Thymus (tissue), 11 donors: ENCODE data around the gene ARHGAP15. TPM values are rescaled to one million over a fixed set of nuclear protein-coding genes. Genes with fewer than 3 reads are reported as not detected.

ENCODE experiments used
- DNase-seq, 9 donors: peaks; one replicate each; pipeline ENCODE4 v3.0.0-alpha.2; 2013; ENCODE audit warnings: low spot score in 9 of 9, low read depth in 6 of 9, missing footprints in 1 of 9
- H3K27ac ChIP-seq, 2 donors: one replicate each; pipeline ENCODE4 v1.5.1; 2013; ENCODE audit warnings: control low read depth in 1 of 2, low read depth in 1 of 2, low read length in 1 of 2, mild to moderate bottlenecking in 1 of 2, moderate library complexity in 1 of 2
- H3K27me3 ChIP-seq, 2 donors: one replicate each; pipeline ENCODE4 v1.5.1; 2013; ENCODE audit warnings: low read length in 1 of 2; ENCODE audit not compliant: control insufficient read depth in 2 of 2, insufficient read depth in 1 of 2
- H3K36me3 ChIP-seq, 2 donors: one replicate each; pipeline ENCODE4 v1.5.1; 2013; ENCODE audit warnings: low read length in 1 of 2, mild to moderate bottlenecking in 1 of 2, moderate library complexity in 1 of 2; ENCODE audit not compliant: control insufficient read depth in 2 of 2, insufficient read depth in 2 of 2
- H3K4me1 ChIP-seq, 2 donors: one replicate each; pipeline ENCODE4 v1.5.1; 2013; ENCODE audit warnings: low read length in 2 of 2; ENCODE audit not compliant: control insufficient read depth in 2 of 2, insufficient read depth in 2 of 2
- H3K4me3 ChIP-seq, 2 donors: one replicate each; pipeline ENCODE4 v1.5.1; 2013; ENCODE audit warnings: low read length in 2 of 2, control low read depth in 1 of 2, mild to moderate bottlenecking in 1 of 2
- H3K9me3 ChIP-seq, 2 donors: one replicate each; pipeline ENCODE4 v1.5.1; 2013; ENCODE audit warnings: low read length in 1 of 2, mild to moderate bottlenecking in 1 of 2; ENCODE audit not compliant: control insufficient read depth in 2 of 2, insufficient read depth in 1 of 2
- WGBS: extraction: QIAGEN DNeasy Blood & Tissue Kit; methylation state at CpG from one replicate; pipeline ENCODE4 v1.1.7; 2013; 5-methylcytosine and 5-hydroxymethylcytosine counted together
- polyA plus RNA-seq: library from polyadenylated mRNA; stranded (reverse); fragments of 200-250 nt; gene quantifications from one replicate; pipeline ENCODE4 v1.2.3, GENCODE V29; 2013
- total RNA-seq: library from RNA; stranded (reverse); fragments of 120-200 nt; gene quantifications from one replicate; pipeline ENCODE4 v1.2.4, GENCODE V29; 2013
- donor health status: healthy.

ARHGAP15 gene
- total and polyA plus RNA-seq, 2 donors, result 55.8 to 182 TPM

- H3K27ac ChIP-seq, result peak overlapping the region in 1 of 2 donors; percentile 25
- WGBS, result 68% methylated on average over 1 of the region's 1 CpG
- no peaks in the 10 kb centered on the region for H3K4me1 ChIP-seq
- H3K4me3 ChIP-seq, result no peak overlapping the region
- DNase-seq, result no peak
- H3K27me3 ChIP-seq, result no peaks in the 10 kb centered on the region
- peaks cover 3 to 43% of the 10 kb centered on the region in 2 donors for H3K36me3 ChIP-seq
- H3K9me3 ChIP-seq, result no peaks in the 10 kb centered on the region
These were observed 88.4 kb downstream of the ARHGAP15 start for GRCh38 chr2:143217512-143218115.

GRCh38 chr2:143218621-143219020 is 89.4 kb downstream of the ARHGAP15 start:
- no peaks in the 10 kb centered on the region for H3K27me3 ChIP-seq
- WGBS, result 98% methylated on average over 6 of the region's 6 CpGs
- H3K27ac ChIP-seq, result no peak overlapping the region
- peaks cover 3 to 43% of the 10 kb centered on the region in 2 donors for H3K36me3 ChIP-seq
- no peak overlapping the region for H3K4me3 ChIP-seq
- DNase-seq, result no peak
- H3K9me3 ChIP-seq, result no peaks in the 10 kb centered on the region
- H3K4me1 ChIP-seq, result no peaks in the 10 kb centered on the region

GRCh38 chr2:143219266-143219665 is 90.0 kb downstream of the ARHGAP15 start:
- H3K4me3 ChIP-seq, result no peak overlapping the region
- DNase-seq, result no peak
- H3K36me3 ChIP-seq, result peaks cover 3 to 48% of the 10 kb centered on the region in 2 donors
- no peaks in the 10 kb centered on the region for H3K27me3 ChIP-seq
- H3K9me3 ChIP-seq, result no peaks in the 10 kb centered on the region
- no peaks in the 10 kb centered on the region for H3K4me1 ChIP-seq
- 98% methylated on average over 3 of the region's 3 CpGs for WGBS
- H3K27ac ChIP-seq, result no peak overlapping the region

- no peak overlapping the region for H3K4me3 ChIP-seq
- no peaks in the 10 kb centered on the region for H3K4me1 ChIP-seq
- H3K9me3 ChIP-seq, result no peaks in the 10 kb centered on the region
- DNase-seq, result no peak
- H3K36me3 ChIP-seq, result peaks cover 3 to 32% of the 10 kb centered on the region in 2 donors
- WGBS, result 98% methylated on average over 1 of the region's 1 CpG
- no peak overlapping the region for H3K27ac ChIP-seq
- no peaks in the 10 kb centered on the region for H3K27me3 ChIP-seq
These were observed 94.3 kb downstream of the ARHGAP15 start for GRCh38 chr2:143223556-143223955.

GRCh38 chr2:143225931-143226330 is 96.7 kb downstream of the ARHGAP15 start:
- no peak overlapping the region for H3K4me3 ChIP-seq
- peaks cover 8 to 36% of the 10 kb centered on the region in 2 donors for H3K36me3 ChIP-seq
- H3K4me1 ChIP-seq, result no peaks in the 10 kb centered on the region
- H3K27ac ChIP-seq, result no peak overlapping the region
- H3K9me3 ChIP-seq, result no peaks in the 10 kb centered on the region
- 97% methylated on average over 4 of the region's 4 CpGs for WGBS
- no peaks in the 10 kb centered on the region for H3K27me3 ChIP-seq
- no peak for DNase-seq

- DNase-seq, result no peak
- no peaks in the 10 kb centered on the region for H3K4me1 ChIP-seq
- H3K27me3 ChIP-seq, result no peaks in the 10 kb centered on the region
- WGBS, result 96% methylated on average over 5 of the region's 5 CpGs
- H3K4me3 ChIP-seq, result no peak overlapping the region
- no peak overlapping the region for H3K27ac ChIP-seq
- H3K9me3 ChIP-seq, result no peaks in the 10 kb centered on the region
- H3K36me3 ChIP-seq, result peaks cover 14 to 44% of the 10 kb centered on the region in 2 donors
These were observed 97.7 kb downstream of the ARHGAP15 start for GRCh38 chr2:143226714-143227541.

GRCh38 chr2:143229411-143229810 is 100.2 kb downstream of the ARHGAP15 start:
- WGBS, result 93% methylated on average over 5 of the region's 5 CpGs
- H3K36me3 ChIP-seq, result peaks cover 17 to 46% of the 10 kb centered on the region in 2 donors
- no peak for DNase-seq

GRCh38 chr2:143229952-143230351 is 100.7 kb downstream of the ARHGAP15 start:
- Histone ChIP-seq H3K9me3 (peaks cover 3 to 4% of the 10 kb centered on the region in 2 donors), H3K27ac (no peak overlapping the region), H3K4me3 (no peak overlapping the region), H3K4me1 (no peaks in the 10 kb centered on the region), H3K36me3 (peaks cover 17 to 45% of the 10 kb centered on the region in 2 donors), H3K27me3 (no peaks in the 10 kb centered on the region)
- no peak for DNase-seq
- WGBS, result 96% methylated on average over 2 of the region's 2 CpGs

More at GRCh38 chr2:143229411-143229810, 100.2 kb downstream of the ARHGAP15 start:
- no peak overlapping the region for H3K27ac ChIP-seq
- H3K4me3 ChIP-seq, result no peak overlapping the region
- H3K4me1 ChIP-seq, result no peaks in the 10 kb centered on the region
- no peaks in the 10 kb centered on the region for H3K27me3 ChIP-seq
- H3K9me3 ChIP-seq, result peaks cover 3 to 4% of the 10 kb centered on the region in 2 donors

GRCh38 chr2:143230506-143231253 is 101.5 kb downstream of the ARHGAP15 start:
- no peak for DNase-seq
- no peaks in the 10 kb centered on the region for H3K4me1 ChIP-seq
- H3K27me3 ChIP-seq, result no peaks in the 10 kb centered on the region
- WGBS, result 99% methylated on average over 3 of the region's 3 CpGs
- peaks cover 3 to 4% of the 10 kb centered on the region in 2 donors for H3K9me3 ChIP-seq
- no peak overlapping the region for H3K27ac ChIP-seq
- peaks cover 17 to 45% of the 10 kb centered on the region in 2 donors for H3K36me3 ChIP-seq
- no peak overlapping the region for H3K4me3 ChIP-seq
